HepG2 (cell line): ENCODE results near the gene CEP89. TPM values are rescaled to one million over a fixed set of nuclear protein-coding genes. Genes with fewer than 3 reads are reported as not detected.

Experiments used
- ATAC-seq: fragments of 200-7000 bp; cut with Tn5 transposase; 3 replicates; pipeline ENCODE4 v1.9.1; 2020; ENCODE audit warnings: mild to moderate bottlenecking, moderate library complexity
- BruUV-seq: library from RNA; stranded (reverse); fragments of 400-500 nt; replicated peaks from 2 replicates; lab custom pipeline; 2021; lab: Mats Ljungman, UMichigan
- CTCF ChIA-PET: fragments of 300-600 bp; formaldehyde crosslinking; extraction: SDS; loops from one replicate; lab custom pipeline; 2021; ENCODE audit warnings: low total read pairs, inconsistent platforms, low intra/inter-chr PET ratio; lab: Yijun Ruan, JAX
- POLR2A ChIA-PET: fragments of 350-600 bp; sonication (Branson Sonifier 250); formaldehyde crosslinking; loops from one replicate; lab custom pipeline; 2020; ENCODE audit warnings: antibody characterized with exemption, inconsistent platforms; lab: Yijun Ruan, JAX
- DNase-seq: peaks from one replicate; pipeline ENCODE4 v3.0.0-alpha.2; 2015; ENCODE audit warnings: low spot score
- FAIRE-seq: peaks from 3 replicates; lab custom pipeline; 2011; peaks lifted over from hg19 to GRCh38; lab: Jason Lieb, UNC
- H2AFZ ChIP-seq: one replicate; pipeline ENCODE4 v1.6.1; 2011; ENCODE audit warnings: low read length, inconsistent platforms
- H3K27ac ChIP-seq: fragments of 300-600 bp; 3 replicates; pipeline ENCODE4 v1.8.0; 2011; ENCODE audit warnings: mixed run types, mild to moderate bottlenecking, mixed read lengths, low read length, inconsistent platforms; ENCODE audit not compliant: insufficient read depth; ENCODE audit errors: extremely low read length
- H3K27me3 ChIP-seq, 2 experiments: fragments of 200-600 bp in 1 of 2; 2 replicates in 1 of 2; 3 replicates in 1 of 2; pipeline versions ENCODE4 v1.6.0 to v1.8.0; 2011; ENCODE audit warnings: low read length in 2 of 2, mild to moderate bottlenecking in 2 of 2, moderate library complexity in 2 of 2, inconsistent platforms in 1 of 2; ENCODE audit not compliant: insufficient read depth in 2 of 2, control insufficient read depth in 1 of 2
- H3K36me3 ChIP-seq, 2 experiments: fragments of 200-600 bp in 1 of 2; replicated peaks in 1 of 2; 2 replicates in 1 of 2; 3 replicates in 1 of 2; pipeline versions ENCODE4 v1.5.1 to v1.8.0; 2011; ENCODE audit warnings: low read length in 2 of 2, inconsistent platforms in 1 of 2; ENCODE audit not compliant: insufficient read depth in 2 of 2, control insufficient read depth in 1 of 2
- H3K4me1 ChIP-seq: 2 replicates; pipeline ENCODE4 v1.5.1; 2012; ENCODE audit warnings: low read length, inconsistent platforms; ENCODE audit not compliant: insufficient read depth
- H3K4me2 ChIP-seq: 2 replicates; pipeline ENCODE4 v1.6.0; 2011; ENCODE audit warnings: low read depth, low read length, inconsistent platforms
- H3K4me3 ChIP-seq, 3 experiments: fragments of 200-600 bp in 1 of 3; sonication (generic), shearing (Covaris generic) in 1 of 3; replicated peaks in 1 of 3; 2 replicates each; pipeline ENCODE4 v1.5.1; 2011 to 2016; ENCODE audit warnings: low read length in 3 of 3, inconsistent platforms in 2 of 3, low read depth in 2 of 3, mild to moderate bottlenecking in 2 of 3, control low read depth in 1 of 3, mixed read lengths in 1 of 3; ENCODE audit not compliant: insufficient read depth in 1 of 3
- H3K79me2 ChIP-seq: one replicate; pipeline ENCODE4 v1.6.1; 2011; ENCODE audit warnings: low read length, inconsistent platforms; ENCODE audit not compliant: insufficient read depth
- H3K9ac ChIP-seq: 2 replicates; pipeline ENCODE4 v1.6.0; 2011; ENCODE audit warnings: mild to moderate bottlenecking, low read depth, low read length, inconsistent platforms; ENCODE audit not compliant: insufficient read depth
- H3K9me3 ChIP-seq: 2 replicates; pipeline ENCODE4 v1.5.1; 2012; ENCODE audit warnings: mild to moderate bottlenecking, low read length
- H4K20me1 ChIP-seq: 2 replicates; pipeline ENCODE4 v1.6.0; 2011; ENCODE audit warnings: inconsistent platforms, mild to moderate bottlenecking, low read length, moderate library complexity; ENCODE audit not compliant: insufficient read depth
- FOXP1 ChIP-seq, 2 experiments: fragments of 450-650 bp in 1 of 2; IDR thresholded peaks; 2 replicates each; pipeline ENCODE4 v1.6.1; 2017 to 2018; ENCODE audit warnings: antibody characterized with exemption in 1 of 2
- NR3C1 ChIP-seq: sonication (generic); formaldehyde crosslinking; IDR thresholded peaks from 2 replicates; pipeline ENCODE4 v1.4.0; 2020; ENCODE audit warnings: missing genetic modification reagents
- ZNF136 ChIP-seq: sonication (generic); formaldehyde crosslinking; IDR thresholded peaks from 2 replicates; pipeline ENCODE4 v1.8.1; 2022; ENCODE audit warnings: low read depth, mild to moderate bottlenecking, moderate library complexity, missing genetic modification reagents
- ZNF253 ChIP-seq: sonication (generic); formaldehyde crosslinking; IDR thresholded peaks from 2 replicates; pipeline ENCODE4 v1.8.0; 2022; ENCODE audit warnings: mild to moderate bottlenecking, missing genetic modification reagents, borderline replicate concordance
- ZNF3 ChIP-seq: IDR thresholded peaks from 2 replicates; pipeline ENCODE4 v1.7.0; 2017; ENCODE audit warnings: inconsistent platforms
- ZXDC ChIP-seq: sonication (generic); formaldehyde crosslinking; IDR thresholded peaks from 2 replicates; pipeline ENCODE4 v1.5.0; 2020; ENCODE audit warnings: mild to moderate bottlenecking, missing genetic modification reagents
- WGBS: methylation state at CpG from one replicate; pipeline ENCODE4 v1.1.6; 2017; ENCODE audit warnings: low lambda C conversion rate; 5-methylcytosine and 5-hydroxymethylcytosine counted together
- in situ Hi-C: cut with HindIII; loops from 2 replicates; pipeline ENCODE4 v1.10.0; 2017; ENCODE audit warnings: low pct_unique_long_range_greater_than_20kb; ENCODE audit not compliant: extremely low pct_ligation_motif_present
- intact Hi-C: fragments of 100-400 bp; cut with micrococcal nuclease; formaldehyde crosslinking; loops from one replicate; pipeline ENCODE4 v1.10.0; 2022; ENCODE audit not compliant: unreplicated experiment
- polyA plus RNA-seq, 8 experiments: library from polyadenylated mRNA; depleted of rRNA in 3 of 8; stranded (reverse) in 7 of 8; unstranded in 1 of 8; fragments of >200 nt; fragmentation: Illumina TruSeq in 4 of 8; extraction: Trizol in 4 of 8; gene quantifications; 2 replicates each; pipeline versions ENCODE4 v1.2.1 to v1.2.3, GENCODE V29; 2011 to 2016; ENCODE audit warnings: low read depth in 4 of 8, missing spikeins in 1 of 8, mixed read lengths in 1 of 8; ENCODE audit not compliant: insufficient read depth in 1 of 8
- total RNA-seq, 5 experiments: library from RNA; depleted of rRNA; stranded (reverse); fragments of >200 nt; fragmentation: Illumina TruSeq; extraction: Trizol; gene quantifications; 2 replicates each; pipeline ENCODE4 v1.2.3, GENCODE V29; 2016; ENCODE audit warnings: low read depth in 1 of 5

The CEP89 gene
- total and polyA plus RNA-seq, 2 of the 13 experiments (the other 11 are each of a cell fraction or from before 2014, with no cell fraction given), result 7.2 to 10.9 TPM

- CTCF ChIA-PET, result no interaction called here
- intact Hi-C loops (no loop called here), in situ Hi-C loops (no loop called here)
- no peak overlapping the region for H3K27ac ChIP-seq
- peaks cover 23% of the 10 kb centered on the region for H3K4me1 ChIP-seq
- ATAC-seq (no peak), FAIRE-seq (no peak), DNase-seq (no peak)
- WGBS, result 74% methylated on average over 18 of the region's 18 CpGs
- no peak for TF ChIP-seq NR3C1 (CRISPR knock-in tag)
- no peak for TF ChIP-seq ZNF3 (CRISPR knock-in tag)
- TF ChIP-seq ZNF136 (CRISPR knock-in tag), result no peak
- TF ChIP-seq ZXDC (CRISPR knock-in tag), result no peak
- TF ChIP-seq ZNF253 (CRISPR knock-in tag), result no peak
- no peak for TF ChIP-seq FOXP1 (IDR thresholded peaks at IDR 0.05)
- TF ChIP-seq FOXP1 (CRISPR knock-in tag; IDR thresholded peaks at IDR 0.05), result no peak
- H3K36me3 ChIP-seq, result no peaks in the 10 kb centered on the region
- no TSS peak for BruUV-seq
- no peak overlapping the region for H3K4me2 ChIP-seq
- no peak overlapping the region for H2AFZ ChIP-seq
- H4K20me1 ChIP-seq, result no peaks in the 10 kb centered on the region
- H3K79me2 ChIP-seq, result no peaks in the 10 kb centered on the region
- H3K27me3 ChIP-seq, result no peaks in the 10 kb centered on the region
- POLR2A ChIA-PET, result no interaction called here
- H3K9me3 ChIP-seq, result no peaks in the 10 kb centered on the region
- no peak overlapping the region for H3K9ac ChIP-seq
- H3K4me3 ChIP-seq, result no peak overlapping the region
Observed at GRCh38 chr19:32873247-32873959, 98.4 kb downstream of the CEP89 start.
